ENCODE data around the gene ADAMTS6.

DNA sequence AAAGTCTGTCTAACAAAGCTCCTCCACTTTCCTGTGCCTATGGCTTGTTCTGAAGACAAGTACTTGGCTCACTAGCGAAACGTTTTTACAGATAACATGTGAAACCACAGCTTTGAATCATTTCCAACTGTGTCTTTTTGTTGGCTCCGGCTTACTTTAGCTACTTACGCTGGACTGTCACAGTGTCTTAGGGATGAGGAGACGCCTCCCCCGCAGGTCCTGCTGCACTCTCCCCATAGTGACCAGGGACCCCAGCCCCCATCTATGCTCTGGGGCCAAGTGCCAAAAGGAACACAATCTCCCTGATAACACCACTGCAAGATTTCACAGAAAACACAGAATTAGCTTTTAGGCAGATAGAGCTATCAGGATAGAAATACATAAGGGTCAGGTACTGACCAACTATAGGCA, 219.1 kb downstream of the ADAMTS6 start:
- TF ChIP-seq FOXM1 (IDR thresholded peaks at IDR 0.05; ENCODE audit: borderline replicate concordance) (no peak), CTBP1 (IDR thresholded peaks at IDR 0.05; ENCODE audit: borderline replicate concordance) (no peak), SP1 (IDR thresholded peaks at IDR 0.05) (no peak), LEF1 (IDR thresholded peaks at IDR 0.05; ENCODE audit: borderline replicate concordance) (no peak)
- TF ChIP-seq, protein P1, sequence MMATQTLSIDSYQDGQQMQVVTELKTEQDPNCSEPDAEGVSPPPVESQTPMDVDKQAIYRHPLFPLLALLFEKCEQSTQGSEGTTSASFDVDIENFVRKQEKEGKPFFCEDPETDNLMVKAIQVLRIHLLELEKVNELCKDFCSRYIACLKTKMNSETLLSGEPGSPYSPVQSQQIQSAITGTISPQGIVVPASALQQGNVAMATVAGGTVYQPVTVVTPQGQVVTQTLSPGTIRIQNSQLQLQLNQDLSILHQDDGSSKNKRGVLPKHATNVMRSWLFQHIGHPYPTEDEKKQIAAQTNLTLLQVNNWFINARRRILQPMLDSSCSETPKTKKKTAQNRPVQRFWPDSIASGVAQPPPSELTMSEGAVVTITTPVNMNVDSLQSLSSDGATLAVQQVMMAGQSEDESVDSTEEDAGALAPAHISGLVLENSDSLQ (IDR thresholded peaks at IDR 0.05), result no peak
